Ishikawa (cell line): Measurements from ENCODE around the gene TNFRSF4.

ENCODE experiments used
- CEBPB ChIP-seq: IDR thresholded peaks from 2 replicates; pipeline ENCODE4 v1.6.1; 2012
- EGR1 ChIP-seq: IDR thresholded peaks from 2 replicates; pipeline ENCODE4 v1.6.1; 2012
- MAX ChIP-seq: IDR thresholded peaks from 2 replicates; pipeline ENCODE4 v1.6.1; 2012
- RAD21 ChIP-seq: IDR thresholded peaks from 2 replicates; pipeline ENCODE4 v1.6.1; 2012; ENCODE audit warnings: low read depth
- YY1 ChIP-seq: IDR thresholded peaks from 2 replicates; pipeline ENCODE4 v1.6.1; 2012; ENCODE audit warnings: low read depth

GRCh38 chr1:1216770-1217620 lies 3.0 kb upstream of the TNFRSF4 start:
- TF ChIP-seq RAD21 (no peak), EGR1 (no peak), CEBPB (no peak), MAX (no peak), YY1 (no peak)
